HCT116 (cell line): ENCODE measurements around the gene ARTN. TPM values are rescaled to one million over a fixed set of nuclear protein-coding genes. Genes with fewer than 3 reads are reported as not detected.

ENCODE experiments used
- ATAC-seq: fragments of 200-7000 bp; cut with Tn5 transposase; 2 replicates; pipeline ENCODE4 v1.9.1; 2020; ENCODE audit warnings: mild to moderate bottlenecking, moderate library complexity
- BruUV-seq: library from RNA; stranded (reverse); fragments of 400-500 nt; replicated peaks from 2 replicates; lab custom pipeline; 2021; lab: Mats Ljungman, UMichigan
- CTCF ChIA-PET: fragments of 300-600 bp; sonication (Branson Sonifier 250); formaldehyde crosslinking; loops from one replicate; lab custom pipeline; 2021; ENCODE audit warnings: antibody characterized with exemption; lab: Charles Lee
- POLR2A ChIA-PET: fragments of 300-600, 350-600 bp; sonication (Branson Sonifier 250); formaldehyde crosslinking; loops from one replicate; lab custom pipeline; 2021; ENCODE audit warnings: antibody characterized with exemption; lab: Charles Lee
- RAD21 ChIA-PET, 2 experiments: fragments of 300-600 bp; sonication (Branson Sonifier 250); formaldehyde crosslinking; loops; one replicate each; lab custom pipeline; 2023; ENCODE audit warnings: low total read pairs in 2 of 2; ENCODE audit not compliant: uncharacterized antibody in 2 of 2, unreplicated experiment in 2 of 2, low non-redundant PET in 1 of 2; lab: Charles Lee
- DNase-seq: peaks from one replicate; pipeline ENCODE4 v3.0.0-alpha.2; 2010; ENCODE audit warnings: low read depth, low spot score
- H2AFZ ChIP-seq: fragments of 200-600 bp; shearing (Covaris generic), sonication (generic); 2 replicates; pipeline ENCODE4 v1.6.1; 2017; ENCODE audit warnings: low read depth, mixed run types, mixed read lengths, antibody characterized with exemption, low read length; ENCODE audit not compliant: poor library complexity, severe bottlenecking
- H3K27ac ChIP-seq: 2 replicates; pipeline ENCODE4 v1.5.1; 2012; ENCODE audit warnings: low read depth, low read length
- H3K27me3 ChIP-seq: fragments of 200-600 bp; sonication (generic); 2 replicates; pipeline ENCODE4 v1.6.1; 2016; ENCODE audit warnings: mixed run types, low read length, mixed read lengths; ENCODE audit not compliant: insufficient read depth
- H3K36me3 ChIP-seq, 2 experiments: fragments of 200-500 bp in 1 of 2; fragments of 200-600 bp in 1 of 2; sonication (Bioruptor generic) in 1 of 2; sonication (generic) in 1 of 2; 2 replicates each; pipeline versions ENCODE4 v1.5.1 to v1.6.1; 2014 to 2016; ENCODE audit warnings: low read length in 2 of 2, inconsistent platforms in 1 of 2, mixed read lengths in 1 of 2, mixed run types in 1 of 2; ENCODE audit not compliant: insufficient read depth in 2 of 2, control insufficient read depth in 1 of 2
- H3K4me1 ChIP-seq, 2 experiments: fragments of 200-600 bp in 1 of 2; sonication (generic) in 1 of 2; 2 replicates each; pipeline versions ENCODE4 v1.5.1 to v1.6.1; 2012 to 2017; ENCODE audit warnings: low read length in 2 of 2, inconsistent platforms in 1 of 2, mild to moderate bottlenecking in 1 of 2, mixed read lengths in 1 of 2, mixed run types in 1 of 2, moderate library complexity in 1 of 2; ENCODE audit not compliant: insufficient read depth in 2 of 2, control insufficient read depth in 1 of 2
- H3K4me2 ChIP-seq: fragments of 200-600 bp; sonication (generic); 2 replicates; pipeline ENCODE4 v1.6.1; 2017; ENCODE audit warnings: mixed run types, low read length, mixed read lengths
- H3K4me3 ChIP-seq, 2 experiments: fragments of 200-600 bp in 1 of 2; sonication (generic) in 1 of 2; replicated peaks in 1 of 2; 2 replicates each; pipeline ENCODE4 v1.5.1; 2011 to 2016; ENCODE audit warnings: low read length in 2 of 2, control low read depth in 1 of 2, low read depth in 1 of 2, mild to moderate bottlenecking in 1 of 2, mixed read lengths in 1 of 2, mixed run types in 1 of 2
- H3K79me2 ChIP-seq: fragments of 200-600 bp; sonication (generic); 2 replicates; pipeline ENCODE4 v1.6.1; 2017; ENCODE audit warnings: mild to moderate bottlenecking, mixed run types, low read length, moderate library complexity, mixed read lengths; ENCODE audit not compliant: insufficient read depth
- H3K9ac ChIP-seq: fragments of 200-600 bp; sonication (generic); 2 replicates; pipeline ENCODE4 v1.6.1; 2016; ENCODE audit warnings: low read length, mixed read lengths
- H3K9me2 ChIP-seq: fragments of 200-600 bp; sonication (generic), shearing (Covaris generic); 2 replicates; pipeline ENCODE4 v1.6.1; 2017; ENCODE audit warnings: mixed run types, mild to moderate bottlenecking, moderate library complexity; ENCODE audit not compliant: insufficient read depth
- H3K9me3 ChIP-seq, 2 experiments: fragments of 200-500 bp in 1 of 2; fragments of 200-600 bp in 1 of 2; sonication (Bioruptor generic) in 1 of 2; sonication (generic) in 1 of 2; 2 replicates each; pipeline ENCODE4 v1.6.1; 2014 to 2017; ENCODE audit warnings: low read length in 2 of 2, mixed read lengths in 2 of 2, inconsistent platforms in 1 of 2, low read depth in 1 of 2, mild to moderate bottlenecking in 1 of 2, mixed run types in 1 of 2, moderate library complexity in 1 of 2; ENCODE audit not compliant: control insufficient read depth in 1 of 2, insufficient read depth in 1 of 2
- H4K20me1 ChIP-seq: fragments of 200-600 bp; sonication (generic), shearing (Covaris generic); 2 replicates; pipeline ENCODE4 v1.6.1; 2017; ENCODE audit warnings: mixed run types, mild to moderate bottlenecking, moderate library complexity; ENCODE audit not compliant: insufficient read depth
- CBX3 ChIP-seq: IDR thresholded peaks from 2 replicates; pipeline ENCODE4 v1.6.1; 2012; ENCODE audit warnings: low read depth
- JUND ChIP-seq: IDR thresholded peaks from 2 replicates; pipeline ENCODE4 v1.6.1; 2012
- POLR2A ChIP-seq: IDR thresholded peaks from 2 replicates; pipeline ENCODE4 v1.7.0; 2011; ENCODE audit warnings: borderline replicate concordance; ENCODE audit not compliant: insufficient read depth, insufficient read length; ENCODE audit errors: extremely low read depth
- RAD21 ChIP-seq: IDR thresholded peaks from 2 replicates; pipeline ENCODE4 v1.6.1; 2012; ENCODE audit warnings: low read depth, mild to moderate bottlenecking
- SRF ChIP-seq: IDR thresholded peaks from 2 replicates; pipeline ENCODE4 v1.6.1; 2012; ENCODE audit warnings: low read depth
- ZFX ChIP-seq: fragments of 450-650 bp; IDR thresholded peaks from 2 replicates; pipeline ENCODE4 v1.6.1; 2017
- intact Hi-C: fragments of 100-400 bp; cut with micrococcal nuclease; formaldehyde crosslinking; loops from 2 replicates; pipeline ENCODE4 v1.10.0; 2022
- total RNA-seq: library from RNA; stranded (reverse); gene quantifications from one replicate; pipeline ENCODE4 v1.2.1, GENCODE V29; 2021; ENCODE audit not compliant: unreplicated experiment
- TF ChIP-seq, protein P1 (sequence below): IDR thresholded peaks from 2 replicates; pipeline ENCODE4 v1.6.1; 2012

The ARTN gene
- total RNA-seq, 1 experiment from 2014 or later, result 36.4 TPM

DNA sequence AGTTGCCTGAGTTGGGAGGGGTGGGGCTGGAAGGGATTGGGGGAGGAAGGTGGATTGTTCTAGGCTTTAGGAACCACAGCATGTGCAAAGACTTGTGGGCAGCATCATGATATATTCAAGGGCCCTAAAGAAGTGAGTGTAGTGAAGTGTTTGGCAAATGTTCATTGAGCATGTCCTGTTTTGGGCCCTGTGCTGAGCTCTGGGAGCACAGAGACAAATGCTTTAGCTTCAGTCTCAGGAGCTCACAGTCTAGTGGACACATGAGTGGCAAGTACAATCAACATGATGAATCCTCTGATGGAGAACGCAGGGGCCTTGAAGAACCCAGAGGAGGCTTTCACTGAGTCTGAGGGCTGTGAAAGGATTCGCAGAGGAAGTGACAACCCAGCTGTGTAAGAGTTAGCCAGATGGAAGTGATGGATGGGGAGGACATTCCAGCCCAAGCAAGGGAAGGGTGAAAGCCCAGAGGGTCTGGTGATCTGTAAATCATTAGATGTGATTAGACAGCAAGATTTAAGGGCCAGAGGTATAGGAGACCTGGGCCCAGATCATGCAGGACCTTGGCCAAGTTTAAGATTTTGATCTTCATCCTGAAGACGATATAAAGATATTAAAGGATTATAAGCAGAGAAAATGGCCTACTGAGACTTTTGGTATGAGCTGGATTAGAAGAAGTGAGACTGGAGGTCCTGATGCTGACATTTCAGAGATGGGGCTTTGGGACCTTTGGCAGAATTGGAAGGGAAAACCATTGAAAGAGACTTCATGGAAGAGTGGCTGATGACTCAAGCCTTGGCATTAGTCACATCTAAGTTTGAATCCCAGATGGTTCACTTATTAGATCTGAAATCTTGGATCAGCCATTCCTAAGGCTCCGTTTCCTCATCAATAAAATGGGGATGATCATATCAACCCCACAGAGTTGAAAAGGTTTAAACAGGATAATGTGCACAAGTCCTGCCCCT, 17.7 kb downstream of the ARTN start (continued):
- no peak for TF ChIP-seq JUND
- TF ChIP-seq RAD21, result no peak

DNA sequence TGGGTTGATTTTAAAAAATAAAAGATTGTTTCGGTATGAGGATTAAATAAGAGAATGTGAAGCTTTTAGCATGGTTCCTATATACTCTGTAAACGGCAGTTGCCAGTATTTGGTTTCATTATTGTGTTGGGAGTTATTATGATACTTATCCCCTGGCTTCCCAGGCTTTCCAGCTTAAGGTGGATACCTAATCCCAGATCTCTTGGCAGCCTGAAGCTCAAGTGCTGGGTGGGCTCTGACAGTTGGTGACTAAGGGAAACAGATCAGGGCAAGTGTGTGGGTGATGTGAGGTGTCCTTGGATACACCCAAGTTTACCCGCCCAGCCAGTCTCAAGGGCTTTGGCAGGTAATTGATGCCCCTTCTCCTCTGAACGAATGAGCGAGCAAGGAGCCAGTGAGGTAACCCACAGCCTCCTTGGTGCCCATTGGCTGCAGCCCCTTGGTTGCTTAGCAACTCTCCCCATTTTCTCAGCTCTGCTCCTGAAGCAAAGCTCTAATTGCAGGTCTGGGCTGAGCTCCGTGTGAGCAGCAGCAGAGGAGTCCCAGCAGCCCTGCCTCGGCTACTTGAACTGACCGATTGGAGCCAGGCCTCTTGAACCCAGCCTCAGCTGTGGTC, 19.2 kb downstream of the ARTN start:
- no peak for ATAC-seq
- intact Hi-C loops, result no loop called here
- no peak overlapping the region for H3K4me2 ChIP-seq

More for the DNA sequence above, 19.2 kb downstream of the ARTN start:
- no peak for DNase-seq
- peaks cover 3 to 6% of the 10 kb centered on the region in 2 experiments; a peak in 3 of 4 replicates for H3K4me1 ChIP-seq
- ChIA-PET RAD21 (no interaction called here), POLR2A (no interaction called here), CTCF (no interaction called here)
- H3K9me3 ChIP-seq, result no peaks in the 10 kb centered on the region
- H4K20me1 ChIP-seq, result no peaks in the 10 kb centered on the region
- TF ChIP-seq POLR2A, result no peak
- TF ChIP-seq SRF, result no peak
- TF ChIP-seq ZFX, result no peak
- TF ChIP-seq, protein P1, sequence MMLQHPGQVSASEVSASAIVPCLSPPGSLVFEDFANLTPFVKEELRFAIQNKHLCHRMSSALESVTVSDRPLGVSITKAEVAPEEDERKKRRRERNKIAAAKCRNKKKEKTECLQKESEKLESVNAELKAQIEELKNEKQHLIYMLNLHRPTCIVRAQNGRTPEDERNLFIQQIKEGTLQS, result no peak
- no peak for TF ChIP-seq CBX3
- no peak overlapping the region for H2AFZ ChIP-seq
- no TSS peak for BruUV-seq
- H3K36me3 ChIP-seq, result 0 out of 4 replicates have a peak, but pooled peaks cover 0 to 3% of the 10 kb centered on the region in 2 experiments
- H3K9me2 ChIP-seq, result no peaks in the 10 kb centered on the region
- H3K27me3 ChIP-seq, result no peaks in the 10 kb centered on the region
- H3K27ac ChIP-seq, result no peak overlapping the region
- peaks cover 2% of the 10 kb centered on the region; the same call in 1 of the 2 replicates for H3K79me2 ChIP-seq
- H3K9ac ChIP-seq, result no peak overlapping the region
- H3K4me3 ChIP-seq, result no peak overlapping the region
